Lung microvascular endothelial cell (primary cell): ENCODE data around the gene C5orf15. TPM values are rescaled to one million over a fixed set of nuclear protein-coding genes. Genes with fewer than 3 reads are reported as not detected.

Experiments
- DNase-seq, 2 donors: peaks; one replicate each; pipeline versions ENCODE4 v3.0.0 to v3.0.0-alpha.2; 2010; ENCODE audit warnings: low read depth in 2 of 2
- total RNA-seq: library from RNA; depleted of rRNA; stranded (reverse); fragments of >200 nt; gene quantifications from 2 replicates; pipeline ENCODE4 v1.2.1, GENCODE V29; 2014

The C5orf15 gene
- total RNA-seq, result 17.1 and 17.7 TPM in 2 replicates

- DNase-seq, result peak; percentile 97 to 98
These were observed at the start of gene C5orf15 for GRCh38 chr5:133968204-133968980. Gene C5orf15 (minus strand): TSS chr5:133968625. CDS start chr5:133968584, 41 bp downstream.

GRCh38 chr5:134008266-134008749 lies 39.9 kb upstream of the C5orf15 start:
- no peak for DNase-seq

- no peak for DNase-seq
These were observed 39.3 kb upstream of the C5orf15 start for GRCh38 chr5:134007581-134008265.

GRCh38 chr5:134006115-134006514 lies 37.7 kb upstream of the C5orf15 start:
- DNase-seq, result no peak

- DNase-seq, result no peak
These were observed 37.1 kb upstream of the C5orf15 start for GRCh38 chr5:134005417-134006061.

- peak; percentile 82 to 87 for DNase-seq
These were observed 36.4 kb upstream of the C5orf15 start, which contains the start of gene VDAC1 for GRCh38 chr5:134004626-134005416. Gene VDAC1 (minus strand): TSS chr5:134004975. CDS start chr5:133993012, 11,963 bp downstream.

GRCh38 chr5:134003817-134004625 lies 35.6 kb upstream of the C5orf15 start:
- peak; percentile 54 to 63 for DNase-seq

GRCh38 chr5:134003064-134003816 lies 34.8 kb upstream of the C5orf15 start:
- DNase-seq, result no peak

GRCh38 chr5:134001938-134002731 lies 33.7 kb upstream of the C5orf15 start:
- DNase-seq, result no peak

GRCh38 chr5:134000696-134001453 lies 32.5 kb upstream of the C5orf15 start:
- DNase-seq, result no peak

- peak in 1 of 2 donors; percentile 16 for DNase-seq
These were observed 31.7 kb upstream of the C5orf15 start for GRCh38 chr5:134000091-134000511.

GRCh38 chr5:133998807-133999206 lies 30.4 kb upstream of the C5orf15 start:
- DNase-seq, result no peak

GRCh38 chr5:133998042-133998441 lies 29.6 kb upstream of the C5orf15 start:
- DNase-seq, result no peak

- peak in 1 of 2 donors; percentile 26 for DNase-seq
These were observed 28.3 kb upstream of the C5orf15 start for GRCh38 chr5:133996683-133997252.

- no peak for DNase-seq
These were observed 27.6 kb upstream of the C5orf15 start for GRCh38 chr5:133995883-133996563.

- DNase-seq, result no peak
These were observed 26.9 kb upstream of the C5orf15 start for GRCh38 chr5:133995341-133995740.

- no peak for DNase-seq
These were observed 26.5 kb upstream of the C5orf15 start for GRCh38 chr5:133994990-133995333.
